Measurements from ENCODE around the gene TNFRSF1A. TPM values are rescaled to one million over a fixed set of nuclear protein-coding genes. Genes with fewer than 3 reads are reported as not detected.

Gene TNFRSF1A
- total and polyA plus RNA-seq, 2 of the 13 experiments (the other 11 are each of a cell fraction or from before 2014, with no cell fraction given): 41.5 to 61.2 TPM

DNA sequence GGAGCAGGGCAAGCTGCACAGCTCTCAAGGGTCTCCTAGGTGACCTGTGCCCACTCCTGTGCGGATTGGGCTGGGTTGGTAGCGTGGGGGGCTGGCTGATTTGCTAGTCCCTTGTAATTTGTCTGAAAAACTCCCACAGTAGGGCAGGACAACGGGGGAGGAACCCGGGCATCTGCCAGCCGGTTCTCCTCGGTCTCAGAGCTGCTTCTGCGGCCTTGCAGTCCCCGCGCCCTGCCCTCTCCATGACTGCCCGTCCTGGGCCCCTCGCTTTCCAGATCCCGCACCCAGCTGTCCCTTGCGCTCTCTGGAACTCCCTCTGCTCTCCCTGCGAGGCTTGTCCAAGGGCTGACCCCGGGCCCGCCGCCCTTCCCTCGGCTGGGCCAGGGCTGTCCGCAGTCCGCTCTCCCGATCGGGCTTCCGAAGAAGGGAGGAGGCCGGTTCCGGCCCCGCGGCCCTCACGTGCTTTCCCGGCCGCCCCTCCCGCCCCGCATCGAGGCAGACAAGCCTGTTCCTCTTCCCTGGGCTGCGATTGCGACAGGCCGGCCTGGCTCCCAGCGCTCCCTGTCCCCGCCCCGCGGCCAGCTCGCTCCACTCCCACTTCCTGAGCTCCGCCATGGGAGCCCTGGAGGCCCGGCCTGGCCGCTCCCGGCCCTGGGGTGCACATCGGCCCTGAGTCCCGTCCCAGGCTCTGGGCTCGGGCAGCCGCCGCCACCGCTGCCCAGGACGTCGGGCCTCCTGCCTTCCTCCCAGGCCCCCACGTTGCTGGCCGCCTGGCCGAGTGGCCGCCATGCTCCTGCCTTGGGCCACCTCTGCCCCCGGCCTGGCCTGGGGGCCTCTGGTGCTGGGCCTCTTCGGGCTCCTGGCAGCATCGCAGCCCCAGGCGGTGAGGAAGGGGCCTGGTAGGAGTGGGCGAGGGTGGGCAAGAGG is 42.0 kb upstream of the TNFRSF1A start, which contains the start of gene LTBR (continued):
- TF ChIP-seq ZNF230 (CRISPR knock-in tag; IDR thresholded peaks at IDR 0.05) (0 out of 2 replicates have a peak, but pooled peaks have one; percentile 69), DPF2 (CRISPR knock-in tag; IDR thresholded peaks at IDR 0.05; ENCODE audit: borderline replicate concordance, low read depth) (peak; percentile 62), CENPT (CRISPR knock-in tag; IDR thresholded peaks at IDR 0.05; ENCODE audit: low read depth) (peak; percentile 96), ZNF24 (IDR thresholded peaks at IDR 0.05) (no peak), SAFB2 (CRISPR knock-in tag; IDR thresholded peaks at IDR 0.05; ENCODE audit: borderline replicate concordance, low read depth) (peak; percentile 95), SOX6 (IDR thresholded peaks at IDR 0.05) (no peak), SOX6 (CRISPR knock-in tag; IDR thresholded peaks at IDR 0.05) (peak; percentile 89), ZNF124 (CRISPR knock-in tag; IDR thresholded peaks at IDR 0.05) (peak; percentile 64), ZNF547 (CRISPR knock-in tag; IDR thresholded peaks at IDR 0.05) (peak; percentile 79), ZNF746 (CRISPR knock-in tag; IDR thresholded peaks at IDR 0.05) (peak; percentile 94), CREM (IDR thresholded peaks at IDR 0.05) (no peak), CREM (CRISPR knock-in tag; IDR thresholded peaks at IDR 0.05) (no peak), CEBPG (CRISPR knock-in tag; IDR thresholded peaks at IDR 0.05) (peak; percentile 97), KAT2B (IDR thresholded peaks at IDR 0.05; ENCODE audit: borderline replicate concordance, low read depth, low read length) (no peak)
- TF ChIP-seq, protein P1, sequence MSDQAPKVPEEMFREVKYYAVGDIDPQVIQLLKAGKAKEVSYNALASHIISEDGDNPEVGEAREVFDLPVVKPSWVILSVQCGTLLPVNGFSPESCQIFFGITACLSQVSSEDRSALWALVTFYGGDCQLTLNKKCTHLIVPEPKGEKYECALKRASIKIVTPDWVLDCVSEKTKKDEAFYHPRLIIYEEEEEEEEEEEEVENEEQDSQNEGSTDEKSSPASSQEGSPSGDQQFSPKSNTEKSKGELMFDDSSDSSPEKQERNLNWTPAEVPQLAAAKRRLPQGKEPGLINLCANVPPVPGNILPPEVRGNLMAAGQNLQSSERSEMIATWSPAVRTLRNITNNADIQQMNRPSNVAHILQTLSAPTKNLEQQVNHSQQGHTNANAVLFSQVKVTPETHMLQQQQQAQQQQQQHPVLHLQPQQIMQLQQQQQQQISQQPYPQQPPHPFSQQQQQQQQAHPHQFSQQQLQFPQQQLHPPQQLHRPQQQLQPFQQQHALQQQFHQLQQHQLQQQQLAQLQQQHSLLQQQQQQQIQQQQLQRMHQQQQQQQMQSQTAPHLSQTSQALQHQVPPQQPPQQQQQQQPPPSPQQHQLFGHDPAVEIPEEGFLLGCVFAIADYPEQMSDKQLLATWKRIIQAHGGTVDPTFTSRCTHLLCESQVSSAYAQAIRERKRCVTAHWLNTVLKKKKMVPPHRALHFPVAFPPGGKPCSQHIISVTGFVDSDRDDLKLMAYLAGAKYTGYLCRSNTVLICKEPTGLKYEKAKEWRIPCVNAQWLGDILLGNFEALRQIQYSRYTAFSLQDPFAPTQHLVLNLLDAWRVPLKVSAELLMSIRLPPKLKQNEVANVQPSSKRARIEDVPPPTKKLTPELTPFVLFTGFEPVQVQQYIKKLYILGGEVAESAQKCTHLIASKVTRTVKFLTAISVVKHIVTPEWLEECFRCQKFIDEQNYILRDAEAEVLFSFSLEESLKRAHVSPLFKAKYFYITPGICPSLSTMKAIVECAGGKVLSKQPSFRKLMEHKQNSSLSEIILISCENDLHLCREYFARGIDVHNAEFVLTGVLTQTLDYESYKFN (CRISPR knock-in tag; conservative IDR thresholded peaks at IDR 0.05): peak; percentile 67
- TF ChIP-seq, protein P2, sequence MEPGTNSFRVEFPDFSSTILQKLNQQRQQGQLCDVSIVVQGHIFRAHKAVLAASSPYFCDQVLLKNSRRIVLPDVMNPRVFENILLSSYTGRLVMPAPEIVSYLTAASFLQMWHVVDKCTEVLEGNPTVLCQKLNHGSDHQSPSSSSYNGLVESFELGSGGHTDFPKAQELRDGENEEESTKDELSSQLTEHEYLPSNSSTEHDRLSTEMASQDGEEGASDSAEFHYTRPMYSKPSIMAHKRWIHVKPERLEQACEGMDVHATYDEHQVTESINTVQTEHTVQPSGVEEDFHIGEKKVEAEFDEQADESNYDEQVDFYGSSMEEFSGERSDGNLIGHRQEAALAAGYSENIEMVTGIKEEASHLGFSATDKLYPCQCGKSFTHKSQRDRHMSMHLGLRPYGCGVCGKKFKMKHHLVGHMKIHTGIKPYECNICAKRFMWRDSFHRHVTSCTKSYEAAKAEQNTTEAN (CRISPR knock-in tag; conservative IDR thresholded peaks at IDR 0.05): 0 out of 2 replicates have a peak, but pooled peaks have one; percentile 11
- TF ChIP-seq, protein P3, sequence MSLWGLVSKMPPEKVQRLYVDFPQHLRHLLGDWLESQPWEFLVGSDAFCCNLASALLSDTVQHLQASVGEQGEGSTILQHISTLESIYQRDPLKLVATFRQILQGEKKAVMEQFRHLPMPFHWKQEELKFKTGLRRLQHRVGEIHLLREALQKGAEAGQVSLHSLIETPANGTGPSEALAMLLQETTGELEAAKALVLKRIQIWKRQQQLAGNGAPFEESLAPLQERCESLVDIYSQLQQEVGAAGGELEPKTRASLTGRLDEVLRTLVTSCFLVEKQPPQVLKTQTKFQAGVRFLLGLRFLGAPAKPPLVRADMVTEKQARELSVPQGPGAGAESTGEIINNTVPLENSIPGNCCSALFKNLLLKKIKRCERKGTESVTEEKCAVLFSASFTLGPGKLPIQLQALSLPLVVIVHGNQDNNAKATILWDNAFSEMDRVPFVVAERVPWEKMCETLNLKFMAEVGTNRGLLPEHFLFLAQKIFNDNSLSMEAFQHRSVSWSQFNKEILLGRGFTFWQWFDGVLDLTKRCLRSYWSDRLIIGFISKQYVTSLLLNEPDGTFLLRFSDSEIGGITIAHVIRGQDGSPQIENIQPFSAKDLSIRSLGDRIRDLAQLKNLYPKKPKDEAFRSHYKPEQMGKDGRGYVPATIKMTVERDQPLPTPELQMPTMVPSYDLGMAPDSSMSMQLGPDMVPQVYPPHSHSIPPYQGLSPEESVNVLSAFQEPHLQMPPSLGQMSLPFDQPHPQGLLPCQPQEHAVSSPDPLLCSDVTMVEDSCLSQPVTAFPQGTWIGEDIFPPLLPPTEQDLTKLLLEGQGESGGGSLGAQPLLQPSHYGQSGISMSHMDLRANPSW (CRISPR knock-in tag; IDR thresholded peaks at IDR 0.05; ENCODE audit: borderline replicate concordance): no peak; the same call in 1 of the 2 replicates
- TF ChIP-seq, protein P4, sequence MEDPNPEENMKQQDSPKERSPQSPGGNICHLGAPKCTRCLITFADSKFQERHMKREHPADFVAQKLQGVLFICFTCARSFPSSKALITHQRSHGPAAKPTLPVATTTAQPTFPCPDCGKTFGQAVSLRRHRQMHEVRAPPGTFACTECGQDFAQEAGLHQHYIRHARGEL (CRISPR knock-in tag; IDR thresholded peaks at IDR 0.05): peak; percentile 92
- TF ChIP-seq, protein P5, sequence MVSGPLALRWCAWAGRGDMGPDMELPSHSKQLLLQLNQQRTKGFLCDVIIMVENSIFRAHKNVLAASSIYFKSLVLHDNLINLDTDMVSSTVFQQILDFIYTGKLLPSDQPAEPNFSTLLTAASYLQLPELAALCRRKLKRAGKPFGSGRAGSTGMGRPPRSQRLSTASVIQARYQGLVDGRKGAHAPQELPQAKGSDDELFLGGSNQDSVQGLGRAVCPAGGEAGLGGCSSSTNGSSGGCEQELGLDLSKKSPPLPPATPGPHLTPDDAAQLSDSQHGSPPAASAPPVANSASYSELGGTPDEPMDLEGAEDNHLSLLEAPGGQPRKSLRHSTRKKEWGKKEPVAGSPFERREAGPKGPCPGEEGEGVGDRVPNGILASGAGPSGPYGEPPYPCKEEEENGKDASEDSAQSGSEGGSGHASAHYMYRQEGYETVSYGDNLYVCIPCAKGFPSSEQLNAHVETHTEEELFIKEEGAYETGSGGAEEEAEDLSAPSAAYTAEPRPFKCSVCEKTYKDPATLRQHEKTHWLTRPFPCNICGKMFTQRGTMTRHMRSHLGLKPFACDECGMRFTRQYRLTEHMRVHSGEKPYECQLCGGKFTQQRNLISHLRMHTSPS (CRISPR knock-in tag; IDR thresholded peaks at IDR 0.05; ENCODE audit: low read depth): peak; percentile 88; the same call in 1 of the 2 replicates
